Prostate gland (tissue), 2 donors: ENCODE results near the gene CYB561D1.

Experiments
- POLR2AphosphoS5 ChIP-seq: sonication (generic); formaldehyde crosslinking; IDR thresholded peaks from one replicate; pipeline ENCODE4 v1.6.1; 2017; ENCODE audit warnings: antibody characterized with exemption
- TF ChIP-seq, protein P1 (sequence below), 4 experiments: fragments of 200-600 bp in 2 of 4; fragments of 450-650 bp in 2 of 4; sonication (generic) in 2 of 4; IDR thresholded peaks; 1 replicate in 3 of 4; 2 replicates in 1 of 4; pipeline ENCODE4 v1.5.1; 2016 to 2019; ENCODE audit warnings: antibody characterized with exemption in 4 of 4, mild to moderate bottlenecking in 2 of 4, moderate library complexity in 2 of 4

DNA sequence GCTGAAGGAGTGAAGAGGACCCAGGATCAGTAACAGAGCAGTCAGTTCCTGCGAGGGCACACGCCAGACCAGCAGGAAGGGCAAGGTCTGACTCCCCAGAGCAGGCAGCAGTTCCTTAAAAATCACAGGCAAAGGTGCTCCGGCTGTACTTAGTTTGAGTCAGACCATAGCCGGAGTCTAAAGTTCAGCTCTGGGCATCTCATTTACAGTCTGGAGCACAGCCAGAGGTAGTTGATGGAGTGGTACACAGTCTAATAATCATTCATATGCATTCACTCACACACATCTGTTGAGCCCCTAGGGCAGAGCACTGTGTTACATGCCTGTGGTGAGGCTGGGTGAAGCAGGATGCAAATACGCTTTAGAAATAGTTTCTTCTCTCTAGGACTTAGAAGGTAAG is 23.0 kb downstream of the CYB561D1 start:
- TF ChIP-seq, protein P1, sequence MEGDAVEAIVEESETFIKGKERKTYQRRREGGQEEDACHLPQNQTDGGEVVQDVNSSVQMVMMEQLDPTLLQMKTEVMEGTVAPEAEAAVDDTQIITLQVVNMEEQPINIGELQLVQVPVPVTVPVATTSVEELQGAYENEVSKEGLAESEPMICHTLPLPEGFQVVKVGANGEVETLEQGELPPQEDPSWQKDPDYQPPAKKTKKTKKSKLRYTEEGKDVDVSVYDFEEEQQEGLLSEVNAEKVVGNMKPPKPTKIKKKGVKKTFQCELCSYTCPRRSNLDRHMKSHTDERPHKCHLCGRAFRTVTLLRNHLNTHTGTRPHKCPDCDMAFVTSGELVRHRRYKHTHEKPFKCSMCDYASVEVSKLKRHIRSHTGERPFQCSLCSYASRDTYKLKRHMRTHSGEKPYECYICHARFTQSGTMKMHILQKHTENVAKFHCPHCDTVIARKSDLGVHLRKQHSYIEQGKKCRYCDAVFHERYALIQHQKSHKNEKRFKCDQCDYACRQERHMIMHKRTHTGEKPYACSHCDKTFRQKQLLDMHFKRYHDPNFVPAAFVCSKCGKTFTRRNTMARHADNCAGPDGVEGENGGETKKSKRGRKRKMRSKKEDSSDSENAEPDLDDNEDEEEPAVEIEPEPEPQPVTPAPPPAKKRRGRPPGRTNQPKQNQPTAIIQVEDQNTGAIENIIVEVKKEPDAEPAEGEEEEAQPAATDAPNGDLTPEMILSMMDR (IDR thresholded peaks at IDR 0.05) = no peak
- no peak for TF ChIP-seq POLR2AphosphoS5
